ENCODE results near the gene BRD4. TPM values are rescaled to one million over a fixed set of nuclear protein-coding genes. Genes with fewer than 3 reads are reported as not detected.
A peak's percentile ranks its signal among the peaks of the same experiment; 100 is the strongest.

The BRD4 gene
- total and polyA plus RNA-seq, 11 donors, result 31.1 to 78.9 (median 61.8) TPM

DNA sequence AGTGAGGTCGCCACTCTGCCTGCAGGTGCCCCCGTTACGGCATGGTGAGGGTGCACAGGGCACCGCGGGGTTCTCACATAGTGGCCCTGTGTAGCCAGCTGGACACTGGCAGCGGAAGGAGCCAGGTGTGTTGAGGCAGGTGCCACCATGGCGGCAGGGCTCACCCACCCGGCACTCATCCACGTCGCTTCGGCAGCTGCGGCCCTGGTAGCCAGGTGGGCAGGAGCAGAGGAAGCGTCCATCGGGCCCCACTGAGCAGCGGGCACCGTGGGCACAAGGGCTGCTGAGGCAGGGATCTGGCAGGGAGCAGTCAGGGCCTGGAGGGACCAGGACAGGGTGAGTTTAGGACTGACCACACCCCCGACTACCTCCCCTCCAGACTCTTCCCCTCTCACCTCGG is 140.4 kb downstream of the BRD4 start:
- H3K4me1 ChIP-seq, result peaks cover 0 to 29% (median 7%) of the 10 kb centered on the region in 12 donors
- intact Hi-C loops (cut with DNase I), result loop anchor here in 1 of 10 donors (10.0 kb wide), 1 partner anchor 63 kb away; no protein-coding TSS in a partner anchor
- H3K27me3 ChIP-seq, result peaks cover 0 to 30% (median 21%) of the 10 kb centered on the region in 9 donors
- H3K9me3 ChIP-seq, result no peaks in the 10 kb centered on the region
- DNase-seq (no peak), ATAC-seq (no peak)
- H3K36me3 ChIP-seq, result peaks cover 0 to 54% (median 6%) of the 10 kb centered on the region in 9 donors
- H3K4me3 ChIP-seq, result no peak overlapping the region
- TF ChIP-seq, protein P1, sequence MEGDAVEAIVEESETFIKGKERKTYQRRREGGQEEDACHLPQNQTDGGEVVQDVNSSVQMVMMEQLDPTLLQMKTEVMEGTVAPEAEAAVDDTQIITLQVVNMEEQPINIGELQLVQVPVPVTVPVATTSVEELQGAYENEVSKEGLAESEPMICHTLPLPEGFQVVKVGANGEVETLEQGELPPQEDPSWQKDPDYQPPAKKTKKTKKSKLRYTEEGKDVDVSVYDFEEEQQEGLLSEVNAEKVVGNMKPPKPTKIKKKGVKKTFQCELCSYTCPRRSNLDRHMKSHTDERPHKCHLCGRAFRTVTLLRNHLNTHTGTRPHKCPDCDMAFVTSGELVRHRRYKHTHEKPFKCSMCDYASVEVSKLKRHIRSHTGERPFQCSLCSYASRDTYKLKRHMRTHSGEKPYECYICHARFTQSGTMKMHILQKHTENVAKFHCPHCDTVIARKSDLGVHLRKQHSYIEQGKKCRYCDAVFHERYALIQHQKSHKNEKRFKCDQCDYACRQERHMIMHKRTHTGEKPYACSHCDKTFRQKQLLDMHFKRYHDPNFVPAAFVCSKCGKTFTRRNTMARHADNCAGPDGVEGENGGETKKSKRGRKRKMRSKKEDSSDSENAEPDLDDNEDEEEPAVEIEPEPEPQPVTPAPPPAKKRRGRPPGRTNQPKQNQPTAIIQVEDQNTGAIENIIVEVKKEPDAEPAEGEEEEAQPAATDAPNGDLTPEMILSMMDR (IDR thresholded peaks at IDR 0.05), result no peak
- no peak for TF ChIP-seq POLR2A (IDR thresholded peaks at IDR 0.05)
- H3K27ac ChIP-seq, result no peak overlapping the region
- WGBS, 4 donors, result 91 to 97% (median 96%) methylated on average over 11 to 18 of the region's 18 CpGs

DNA sequence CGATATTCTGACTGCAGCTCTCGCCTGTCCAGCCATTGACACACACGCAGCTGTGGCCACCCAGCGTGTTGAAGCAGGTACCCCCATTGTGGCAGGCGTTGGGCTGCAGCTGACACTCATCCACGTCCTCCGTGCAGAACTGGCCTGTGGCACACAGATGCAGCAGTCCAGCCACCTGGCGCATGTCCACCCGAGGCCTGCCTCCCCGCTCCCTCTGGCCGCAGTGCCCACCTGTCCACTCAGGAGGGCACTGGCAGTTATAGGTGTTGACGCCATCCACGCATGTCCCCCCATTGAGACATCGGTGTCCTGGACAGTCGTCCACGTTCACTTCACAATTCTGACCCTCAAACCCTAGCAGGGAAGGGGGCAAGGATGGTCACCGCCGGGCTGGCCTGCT is 140.8 kb downstream of the BRD4 start:
- WGBS, 4 donors, result 89 to 92% (median 92%) methylated on average over 10 to 18 of the region's 18 CpGs
- DNase-seq (no peak), ATAC-seq (no peak)
- Histone ChIP-seq H3K4me1 (peaks cover 0 to 25% (median 6%) of the 10 kb centered on the region in 12 donors), H3K27me3 (peaks cover 0 to 26% (median 17%) of the 10 kb centered on the region in 9 donors), H3K9me3 (no peaks in the 10 kb centered on the region), H3K4me3 (no peak overlapping the region), H3K36me3 (peaks cover 0 to 59% (median 6%) of the 10 kb centered on the region in 9 donors), H3K27ac (no peak overlapping the region)
- intact Hi-C loops (cut with DNase I), result loop anchor here in 1 of 10 donors (10.0 kb wide), 1 partner anchor 63 kb away; no protein-coding TSS in a partner anchor
- no peak for TF ChIP-seq POLR2A (IDR thresholded peaks at IDR 0.05)
- TF ChIP-seq, protein P1 (IDR thresholded peaks at IDR 0.05), result no peak

DNA sequence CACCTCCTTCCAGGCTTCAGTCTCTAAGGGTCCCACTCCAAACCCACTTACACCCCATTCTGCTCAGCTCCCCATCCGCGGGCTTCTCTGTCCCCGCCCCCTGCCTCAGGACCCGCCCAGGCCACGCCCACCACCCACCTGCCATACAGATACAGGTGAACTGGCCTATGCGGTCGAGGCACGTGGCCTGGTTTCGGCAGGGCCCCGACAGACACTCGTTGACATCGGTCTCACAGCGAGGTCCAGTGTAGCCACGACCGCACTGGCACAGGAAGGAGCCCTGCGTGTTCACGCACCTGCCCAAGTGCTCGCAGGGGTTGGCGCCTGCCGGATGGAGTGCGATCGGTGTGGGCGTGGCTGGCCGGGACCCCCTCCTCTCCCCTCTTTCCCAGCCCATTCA is 143.5 kb downstream of the BRD4 start:
- intact Hi-C loops (cut with DNase I), result no loop called here
- no peak for DNase-seq
- peaks cover 0 to under 1% (median 0%) of the 10 kb centered on the region in 9 donors for H3K27me3 ChIP-seq
- H3K4me3 ChIP-seq, result no peak overlapping the region
- WGBS, 4 donors, result 89 to 92% (median 91%) methylated on average over 21 to 24 of the region's 24 CpGs
- peaks cover 0 to 82% (median 6%) of the 10 kb centered on the region in 9 donors for H3K36me3 ChIP-seq
- H3K27ac ChIP-seq, result no peak overlapping the region
- TF ChIP-seq, protein P1 (IDR thresholded peaks at IDR 0.05), result no peak
- TF ChIP-seq POLR2A (IDR thresholded peaks at IDR 0.05), result no peak
- no peak for ATAC-seq
- H3K9me3 ChIP-seq, result no peaks in the 10 kb centered on the region
- peaks cover 0 to 7% (median 0%) of the 10 kb centered on the region in 12 donors for H3K4me1 ChIP-seq

DNA sequence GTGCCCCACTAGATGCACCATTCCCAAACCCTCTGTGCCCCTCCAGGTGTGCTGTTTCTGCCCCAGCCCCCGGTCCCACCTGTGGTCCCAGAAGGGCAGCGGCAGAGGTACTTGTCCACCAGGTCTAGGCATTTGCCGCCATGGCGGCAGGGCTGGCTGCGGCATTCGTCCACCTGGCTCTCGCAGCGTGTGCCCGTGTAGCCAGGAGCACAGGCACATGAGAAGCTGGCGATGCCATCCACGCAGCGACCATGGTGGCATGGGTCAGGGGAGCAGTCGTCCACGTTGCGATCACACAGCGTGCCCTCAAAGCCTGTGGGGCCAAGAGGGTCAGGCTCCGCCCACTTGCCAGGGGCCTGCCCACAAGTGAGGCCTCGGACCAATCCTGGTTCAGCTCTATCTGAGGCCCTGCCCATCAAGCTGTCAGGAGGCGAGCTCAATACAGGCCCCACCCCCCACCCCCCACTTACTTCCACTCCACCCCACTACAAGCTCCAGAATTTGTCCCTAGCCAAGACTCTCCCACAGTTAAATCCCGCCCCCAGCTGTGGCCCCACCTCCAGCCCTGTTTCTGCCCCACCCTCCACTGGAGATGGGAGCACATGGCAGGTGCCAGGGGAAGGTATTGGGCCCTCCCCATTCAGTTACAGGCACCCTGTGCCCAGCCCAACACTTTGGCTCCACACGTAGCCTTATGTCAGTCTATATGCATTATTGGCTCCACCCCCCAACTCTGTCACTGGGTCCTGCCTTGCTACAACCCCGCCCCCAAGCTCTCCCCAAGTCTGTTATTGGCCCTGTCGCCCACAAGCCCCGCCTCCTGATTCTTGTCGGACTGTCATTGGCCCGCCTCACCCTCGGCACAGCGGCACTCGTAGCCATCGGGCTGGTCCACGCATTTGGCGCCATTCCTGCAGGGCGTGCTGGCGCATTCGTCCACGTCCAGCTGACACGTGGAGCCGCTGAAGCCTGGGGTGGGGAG is 145.0 kb downstream of the BRD4 start:
- no peak for DNase-seq

More for the DNA sequence above, 145.0 kb downstream of the BRD4 start:
- intact Hi-C loops (cut with DNase I), result no loop called here
- no peaks in the 10 kb centered on the region for H3K9me3 ChIP-seq
- no peak overlapping the region for H3K27ac ChIP-seq
- no peak for TF ChIP-seq POLR2A (IDR thresholded peaks at IDR 0.05)
- TF ChIP-seq, protein P1 (IDR thresholded peaks at IDR 0.05), result no peak
- H3K4me1 ChIP-seq, result no peaks in the 10 kb centered on the region
- H3K36me3 ChIP-seq, result peaks cover 0 to 85% (median 6%) of the 10 kb centered on the region in 9 donors
- no peak overlapping the region for H3K4me3 ChIP-seq
- peak in 2 of 4 donors; percentile 13 to 20 for ATAC-seq
- no peaks in the 10 kb centered on the region for H3K27me3 ChIP-seq
- 92 to 94% (median 94%) methylated on average over 28 to 38 of the region's 38 CpGs for WGBS, 4 donors
